H1 (cell line): Measurements from ENCODE around the gene CPNE4.

Experiments
- ASH2L ChIP-seq: fragments of 200-600, 300-600 bp; sonication (generic); IDR thresholded peaks from one replicate; pipeline ENCODE4 v1.7.1; 2017; ENCODE audit warnings: low read length
- CTCF ChIP-seq, 3 experiments: IDR thresholded peaks; 1 replicate in 2 of 3; 2 replicates in 1 of 3; pipeline versions ENCODE4 v1.5.1 to v1.6.1; 2011; ENCODE audit warnings: low read length in 3 of 3, mild to moderate bottlenecking in 3 of 3, inconsistent platforms in 2 of 3, low read depth in 1 of 3, moderate library complexity in 1 of 3; ENCODE audit not compliant: insufficient read depth in 1 of 3; ENCODE audit errors: control extremely low read depth in 1 of 3
- EGR1 ChIP-seq: IDR thresholded peaks from 2 replicates; pipeline ENCODE4 v1.6.1; 2011; ENCODE audit warnings: low read depth, low read length, borderline replicate concordance
- EZH2 ChIP-seq: fragments of 200-600 bp; sonication (generic); IDR thresholded peaks from 2 replicates; pipeline ENCODE4 v1.7.1; 2012; ENCODE audit warnings: low read depth, mild to moderate bottlenecking, moderate library complexity, low read length, inconsistent platforms; ENCODE audit not compliant: severe bottlenecking
- HDAC2 ChIP-seq, 2 experiments: fragments of 300-600 bp in 1 of 2; sonication (generic) in 1 of 2; IDR thresholded peaks; 2 replicates each; pipeline ENCODE4 v1.6.1; 2011 to 2012; ENCODE audit warnings: low read depth in 2 of 2, low read length in 2 of 2, mild to moderate bottlenecking in 2 of 2, moderate library complexity in 2 of 2, borderline replicate concordance in 1 of 2, inconsistent platforms in 1 of 2
- RNF2 ChIP-seq: fragments of 200-900, 300-1000 bp; sonication (generic); IDR thresholded peaks from 2 replicates; pipeline ENCODE4 v1.7.1; 2016; ENCODE audit warnings: borderline replicate concordance, low read depth, mild to moderate bottlenecking, antibody characterized with exemption, low read length; ENCODE audit not compliant: poor library complexity, severe bottlenecking; ENCODE audit errors: missing control alignments
- TAF1 ChIP-seq: IDR thresholded peaks from 2 replicates; pipeline ENCODE4 v1.6.1; 2011; ENCODE audit warnings: mild to moderate bottlenecking, low read depth, low read length

- no peak for TF ChIP-seq CTCF (IDR thresholded peaks at IDR 0.05; ENCODE audit: control extremely low read depth in 1 of 3, insufficient read depth in 1 of 3, low read depth in 1 of 3, low read length in 3 of 3)
- no peak for TF ChIP-seq HDAC2 (IDR thresholded peaks at IDR 0.05; ENCODE audit: borderline replicate concordance in 1 of 2, low read depth in 2 of 2, low read length in 2 of 2)
- no peak for TF ChIP-seq EZH2
- TF ChIP-seq TAF1 = no peak
- no peak for TF ChIP-seq ASH2L
- no peak for TF ChIP-seq EGR1
- no peak for TF ChIP-seq RNF2
Measured at GRCh38 chr3:131850223-131850622, 184.6 kb downstream of the CPNE4 start.
